HG03575 (cell line): ENCODE results near the gene C9orf50.
"Not testable (repeated sequence)": the region's sequence is repeated elsewhere in the genome, so short reads cannot be mapped to it uniquely, and the experiment has no call there.

Source experiments
- ATAC-seq: cut with Tn5 transposase; IDR thresholded peaks from one replicate; pipeline ENCODE4 v1.9.1; 2021; ENCODE audit not compliant: unreplicated experiment, insufficient number of reproducible peaks, low FRiP score; ENCODE audit errors: extremely low read depth

The C9orf50 gene

DNA sequence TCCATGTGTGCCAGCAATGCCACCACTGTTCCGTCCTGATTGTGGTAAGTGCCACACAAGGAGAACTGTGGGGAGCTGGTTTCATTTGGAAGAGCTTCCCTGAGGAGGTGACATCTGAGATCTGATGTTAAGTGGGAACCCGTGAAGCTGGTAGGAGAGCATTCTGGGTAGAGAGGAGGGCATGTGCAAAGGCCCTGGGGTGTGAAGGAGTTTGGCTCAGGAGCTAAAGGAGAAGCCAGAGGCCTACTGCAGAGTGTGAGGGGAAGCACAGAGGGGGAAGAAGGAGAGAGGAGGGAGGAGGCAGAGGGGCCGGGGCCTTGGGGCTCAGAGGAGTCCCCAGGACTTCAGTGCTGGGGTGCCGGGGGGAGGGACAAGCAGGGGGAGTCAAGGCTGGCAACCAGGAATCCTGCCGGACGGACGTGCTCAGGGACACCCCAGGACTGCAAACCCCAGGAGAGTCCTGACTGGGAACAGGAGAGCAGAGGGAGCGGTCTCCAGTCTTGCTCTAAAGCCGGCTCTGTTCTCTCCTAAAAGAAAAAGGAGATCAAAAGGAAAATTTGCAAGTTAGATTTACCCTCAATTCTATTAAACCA, 19.7 kb downstream of the C9orf50 start:
- no peak for ATAC-seq

DNA sequence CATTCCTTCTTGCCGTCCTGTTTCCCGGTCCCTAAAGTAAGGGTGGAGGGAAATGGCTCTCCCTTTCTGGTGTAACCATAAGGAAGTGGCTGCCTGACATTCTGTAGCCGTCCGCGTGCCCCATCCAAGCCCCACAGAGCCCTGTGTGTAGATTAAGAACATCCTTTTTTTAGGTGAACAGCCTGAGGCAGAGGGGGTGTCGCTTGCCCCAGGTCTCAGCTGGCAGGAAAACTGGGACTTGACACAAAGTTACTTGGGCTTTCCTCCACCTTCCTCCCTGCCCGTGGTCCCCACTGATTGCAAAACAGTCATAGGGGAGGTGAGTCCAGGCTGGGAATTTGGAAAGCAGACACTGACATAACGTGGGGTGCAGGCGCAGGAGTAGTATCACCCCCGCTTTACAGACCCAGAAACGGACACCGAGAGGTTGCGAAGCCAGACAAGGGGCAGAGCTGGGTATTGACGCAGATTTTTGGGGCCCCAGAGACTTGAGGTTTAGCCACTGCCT, 22.8 kb downstream of the C9orf50 start:
- no peak for ATAC-seq

- ATAC-seq, result no peak
Measured at GRCh38 chr9:129597355-129598088, 23.4 kb downstream of the C9orf50 start.

- ATAC-seq, result no peak
Measured at GRCh38 chr9:129596541-129597331, 24.2 kb downstream of the C9orf50 start.

- ATAC-seq, result no peak
Measured at GRCh38 chr9:129595903-129596540, 24.9 kb downstream of the C9orf50 start.

- no peak for ATAC-seq
Measured at GRCh38 chr9:129595311-129595741, 25.6 kb downstream of the C9orf50 start.

DNA sequence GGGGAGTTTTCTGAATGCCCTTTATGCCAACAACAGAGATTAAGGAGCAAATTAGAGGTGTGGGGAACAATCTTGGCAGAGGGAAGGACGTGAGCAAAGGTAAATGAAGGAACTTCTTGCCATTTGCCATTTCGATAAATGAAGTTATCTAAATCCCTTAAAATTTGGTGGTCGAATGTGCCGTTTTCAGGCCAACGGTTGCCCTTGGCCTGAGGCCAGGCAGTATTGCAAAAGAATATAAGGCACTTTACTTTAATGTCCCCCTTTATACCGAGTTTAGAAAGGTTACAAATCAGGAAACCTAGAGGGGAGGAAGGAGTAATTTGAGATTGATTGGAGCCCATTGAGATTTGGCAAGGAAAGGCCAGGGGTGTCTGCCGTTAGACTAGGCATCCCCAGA, 26.3 kb downstream of the C9orf50 start:
- ATAC-seq, result no peak

GRCh38 chr9:129592790-129593189, 28.1 kb downstream of the C9orf50 start:
- ATAC-seq, result not testable (repeated sequence)

DNA sequence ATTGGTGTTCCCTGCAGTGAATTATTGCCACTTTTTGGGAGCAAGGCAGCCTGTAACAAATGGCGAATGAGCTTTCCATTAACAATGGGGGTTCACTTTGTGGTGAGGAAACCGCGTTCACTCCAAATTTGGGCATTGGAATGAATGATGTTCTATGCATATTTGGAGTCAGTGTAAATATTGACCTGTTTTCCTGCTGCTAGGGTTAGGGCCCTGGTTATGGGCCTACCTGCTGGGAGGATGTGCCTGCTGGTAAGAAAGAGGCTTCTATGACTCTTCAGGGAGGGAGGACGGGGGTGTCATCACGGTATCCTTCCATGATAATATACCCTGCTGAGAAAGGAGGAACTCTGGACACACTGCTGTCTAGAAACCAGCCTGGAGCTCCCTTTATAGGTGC, 29.0 kb downstream of the C9orf50 start:
- no peak for ATAC-seq

DNA sequence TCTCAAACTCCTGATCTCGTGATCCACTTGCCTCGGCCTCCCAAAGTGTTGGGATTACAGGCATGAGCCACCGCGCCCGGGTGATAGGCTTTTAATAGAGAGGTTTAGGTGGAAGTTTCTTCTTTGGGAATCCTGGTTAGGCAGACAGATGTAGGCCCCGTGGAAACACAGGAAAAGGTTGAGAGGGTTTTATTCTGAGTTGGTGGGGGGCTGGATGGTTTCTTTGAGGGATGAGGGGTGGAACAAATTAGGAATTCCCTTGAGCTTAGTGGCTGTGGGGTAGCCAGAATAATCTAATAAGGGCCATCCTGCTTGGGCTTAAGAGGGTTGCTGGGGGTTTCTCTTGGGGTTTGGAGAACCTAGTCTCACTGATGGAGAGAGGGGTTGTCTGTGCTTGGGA, 30.4 kb downstream of the C9orf50 start:
- ATAC-seq, result no peak

GRCh38 chr9:129587487-129588262, 33.2 kb downstream of the C9orf50 start:
- ATAC-seq, result no peak

GRCh38 chr9:129586685-129587084, 34.2 kb downstream of the C9orf50 start:
- ATAC-seq, result no peak

DNA sequence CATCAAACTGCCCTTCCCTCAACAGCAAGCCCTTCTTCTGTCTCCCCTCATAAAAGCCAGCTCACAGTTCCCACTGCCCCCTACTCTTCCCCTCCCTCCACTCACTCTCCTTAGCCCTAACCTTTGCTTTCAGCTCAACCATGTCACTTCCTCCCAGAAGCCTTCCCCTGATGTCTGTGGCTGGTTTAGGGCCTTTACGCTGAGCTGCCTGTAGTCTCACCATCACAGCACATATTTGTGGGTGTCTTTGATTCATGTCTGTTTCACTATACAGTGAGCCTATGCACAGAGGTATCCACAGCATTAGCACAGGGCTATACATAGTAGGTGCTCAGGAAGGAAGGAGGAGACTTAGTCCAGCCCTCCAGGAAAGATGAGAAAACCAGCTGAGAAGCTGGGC, 34.7 kb downstream of the C9orf50 start:
- ATAC-seq, result no peak

GRCh38 chr9:129585352-129585751, 35.5 kb downstream of the C9orf50 start:
- no peak for ATAC-seq

- no peak for ATAC-seq
Measured at GRCh38 chr9:129584136-129584535, 36.8 kb downstream of the C9orf50 start.

DNA sequence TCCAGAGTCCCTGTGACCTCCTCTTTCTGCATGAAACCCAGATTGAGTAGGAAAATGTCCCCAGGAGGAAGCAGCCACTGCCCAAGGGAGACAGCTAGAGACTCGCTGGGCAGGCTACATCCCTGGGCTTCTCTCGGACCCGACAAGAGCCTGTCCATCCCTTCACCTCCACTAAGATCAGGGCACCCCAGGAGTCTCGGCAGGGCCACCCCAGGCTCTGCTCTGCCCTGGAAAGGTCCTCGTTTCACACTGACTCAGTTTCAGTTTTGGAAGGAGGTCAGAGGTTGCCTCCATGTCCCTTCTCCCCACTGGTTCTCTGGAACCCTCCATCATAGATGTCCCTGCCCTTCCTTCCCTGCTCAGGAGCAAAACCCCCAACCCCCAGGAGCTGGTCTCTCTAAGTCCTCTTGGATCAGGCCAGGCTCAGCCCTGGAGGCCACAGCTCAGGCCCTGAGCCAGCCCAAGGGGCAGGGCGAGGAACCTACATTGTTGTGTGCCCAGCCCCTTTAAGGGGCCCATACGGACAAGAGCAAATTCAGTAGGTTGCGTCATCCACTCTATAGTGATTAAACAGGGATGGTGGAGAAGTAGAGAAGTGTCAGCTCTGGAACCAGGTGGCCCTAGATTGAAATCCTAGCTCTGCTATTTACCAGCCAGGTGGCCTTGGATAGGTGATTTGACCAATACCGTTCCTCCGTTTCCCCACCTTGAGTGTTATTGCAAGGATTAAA, 37.4 kb downstream of the C9orf50 start:
- no peak for ATAC-seq

- no peak for ATAC-seq
Measured at GRCh38 chr9:129582855-129583254, 38.0 kb downstream of the C9orf50 start.
